HCEC 1CT (cell line): ENCODE data around the gene SPINK4.

ENCODE experiments used
- DNase-seq: peaks from one replicate; pipeline ENCODE4 v3.0.0-alpha.2; 2017

Gene SPINK4, protein sequence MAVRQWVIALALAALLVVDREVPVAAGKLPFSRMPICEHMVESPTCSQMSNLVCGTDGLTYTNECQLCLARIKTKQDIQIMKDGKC

GRCh38 chr9:33239921-33240320, at the start of gene SPINK4:
Gene SPINK4, plus strand, starts transcription at chr9:33240167. Its CDS starts 42 bp downstream, at chr9:33240209.
- DNase-seq = no peak

- no peak for DNase-seq
These were observed 47.3 kb upstream of the SPINK4 start for GRCh38 chr9:33192493-33193255.

- no peak for DNase-seq
These were observed 46.1 kb upstream of the SPINK4 start for GRCh38 chr9:33193818-33194217.

DNA sequence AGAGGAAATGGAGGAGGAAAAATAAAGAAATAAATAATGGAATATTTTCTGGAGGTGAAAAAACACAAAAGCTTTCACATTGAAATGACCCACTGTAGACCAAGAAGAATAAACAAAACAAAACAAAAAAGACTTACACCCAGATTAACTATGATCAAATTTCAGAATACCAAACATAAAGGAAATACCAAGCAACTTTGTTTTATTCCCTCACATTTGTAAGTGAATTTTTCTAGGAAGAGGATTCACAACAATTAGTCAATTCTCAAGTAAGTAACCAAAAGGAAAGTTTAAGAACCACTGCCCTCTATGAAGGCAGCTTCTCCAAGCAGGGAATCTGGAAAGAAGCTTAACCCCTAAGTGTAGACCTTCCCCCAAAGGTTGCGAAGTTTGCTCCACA, 43.2 kb upstream of the SPINK4 start:
- DNase-seq = no peak

DNA sequence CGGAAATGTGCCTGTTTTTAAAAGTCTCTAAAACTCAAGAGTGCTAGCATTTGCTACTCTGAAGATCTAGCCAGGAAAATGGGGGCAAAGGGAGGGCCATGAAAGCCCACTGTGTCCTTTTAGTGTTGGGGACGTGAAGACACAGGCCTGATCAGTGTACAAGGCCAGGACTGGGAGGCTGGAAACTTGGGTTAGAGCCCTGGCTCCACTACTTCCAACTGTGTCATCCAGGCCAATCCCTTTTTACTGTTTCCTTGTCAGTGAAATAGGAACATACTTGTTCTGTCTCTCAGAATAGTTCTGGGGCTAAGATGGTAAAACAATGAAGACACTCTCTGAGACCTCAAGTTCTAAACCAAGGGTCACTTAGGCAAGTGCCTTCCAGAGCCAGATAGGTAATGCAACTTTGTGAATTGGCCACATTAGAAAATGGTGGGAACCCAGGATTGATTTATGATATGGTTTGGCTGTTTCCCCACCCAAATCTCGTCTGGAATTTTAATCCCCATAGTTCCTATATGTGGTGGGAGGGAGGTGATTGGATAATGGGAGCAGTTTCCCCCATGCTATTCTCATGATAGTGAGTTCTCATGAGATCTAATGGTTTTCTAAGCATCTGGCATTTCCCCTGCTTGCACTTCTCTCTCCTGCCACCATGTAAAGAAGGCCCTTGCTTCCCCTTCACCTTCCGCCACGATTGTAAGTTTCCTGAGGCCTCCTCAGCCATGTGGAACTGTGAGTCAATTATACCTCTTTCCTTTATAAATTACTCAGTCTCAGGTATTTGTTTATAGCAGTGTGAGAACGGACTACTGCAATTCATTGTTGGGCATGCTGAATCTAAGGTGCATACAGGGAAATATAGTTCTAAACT, 42.5 kb upstream of the SPINK4 start:
- DNase-seq = no peak

GRCh38 chr9:33198165-33198564, 41.8 kb upstream of the SPINK4 start:
- no peak for DNase-seq

GRCh38 chr9:33202018-33202417, 37.9 kb upstream of the SPINK4 start:
- no peak for DNase-seq

DNA sequence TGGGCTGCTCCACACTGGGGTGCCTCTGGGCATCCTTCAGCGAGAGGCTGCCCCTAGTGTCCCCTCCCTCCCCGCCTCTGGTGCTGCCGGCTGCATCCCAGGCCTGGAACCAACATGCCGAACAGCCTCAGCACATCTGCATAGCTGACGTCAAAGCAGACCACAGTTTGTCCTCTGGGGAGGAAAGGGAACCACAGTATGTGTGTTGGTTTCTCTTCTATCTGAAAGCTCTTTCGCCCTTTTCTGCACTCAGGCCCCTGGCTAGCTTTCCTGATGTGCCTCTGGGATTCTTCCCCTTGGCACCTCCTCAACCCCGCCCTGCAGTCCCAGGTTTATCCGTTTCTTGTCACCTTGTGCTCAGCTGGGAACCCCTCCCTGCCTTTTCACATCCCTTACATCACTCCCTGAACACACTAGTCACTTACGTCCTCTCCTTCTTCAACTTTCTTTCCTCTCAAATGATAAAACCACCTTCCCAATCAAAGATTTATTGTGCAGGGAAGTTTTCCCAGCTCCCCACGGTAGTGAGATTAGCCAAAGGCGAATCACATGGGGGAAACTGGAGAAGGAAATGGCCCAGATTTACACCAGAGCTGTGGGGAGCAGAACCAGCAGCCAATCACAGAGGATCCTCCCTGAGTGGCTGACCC, 37.3 kb upstream of the SPINK4 start:
- DNase-seq = peak; percentile 19

- DNase-seq = no peak
These were observed 30.6 kb upstream of the SPINK4 start for GRCh38 chr9:33209394-33209793.

- no peak for DNase-seq
These were observed 29.8 kb upstream of the SPINK4 start for GRCh38 chr9:33210006-33210715.

DNA sequence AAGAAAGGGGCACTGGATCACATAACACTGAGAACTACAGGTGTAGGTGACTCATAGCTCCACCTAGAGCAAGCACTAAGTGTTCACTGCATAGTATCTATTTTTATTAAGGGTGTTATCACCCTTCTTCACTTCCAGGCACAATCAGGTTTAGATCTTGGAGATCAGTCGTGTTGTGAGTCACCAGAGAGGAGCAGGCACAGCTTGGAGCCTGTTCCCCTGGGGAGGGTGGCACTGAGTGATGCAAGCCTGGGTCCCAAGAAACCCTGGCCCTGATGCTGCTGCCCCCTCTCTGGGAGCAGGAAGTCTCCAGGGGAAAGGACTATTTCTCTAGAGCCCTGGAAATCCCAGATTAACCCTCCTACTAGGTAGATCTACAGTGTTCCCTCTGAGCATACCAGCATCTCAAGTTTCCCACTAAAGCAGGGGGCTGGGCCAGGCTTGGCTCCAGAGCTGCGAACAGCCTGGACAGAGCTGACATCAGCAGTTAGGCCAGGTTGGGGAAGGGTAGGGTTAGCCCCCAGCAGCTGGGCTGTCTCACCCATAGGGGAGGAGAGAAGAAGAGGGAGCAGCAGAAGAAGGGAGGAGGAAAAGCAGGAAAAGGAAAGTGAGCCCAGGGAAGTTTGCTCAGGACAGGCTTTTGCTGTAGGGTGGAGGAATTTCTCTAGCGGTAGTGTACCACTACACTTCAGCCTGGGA, 28.1 kb upstream of the SPINK4 start:
- no peak for DNase-seq

DNA sequence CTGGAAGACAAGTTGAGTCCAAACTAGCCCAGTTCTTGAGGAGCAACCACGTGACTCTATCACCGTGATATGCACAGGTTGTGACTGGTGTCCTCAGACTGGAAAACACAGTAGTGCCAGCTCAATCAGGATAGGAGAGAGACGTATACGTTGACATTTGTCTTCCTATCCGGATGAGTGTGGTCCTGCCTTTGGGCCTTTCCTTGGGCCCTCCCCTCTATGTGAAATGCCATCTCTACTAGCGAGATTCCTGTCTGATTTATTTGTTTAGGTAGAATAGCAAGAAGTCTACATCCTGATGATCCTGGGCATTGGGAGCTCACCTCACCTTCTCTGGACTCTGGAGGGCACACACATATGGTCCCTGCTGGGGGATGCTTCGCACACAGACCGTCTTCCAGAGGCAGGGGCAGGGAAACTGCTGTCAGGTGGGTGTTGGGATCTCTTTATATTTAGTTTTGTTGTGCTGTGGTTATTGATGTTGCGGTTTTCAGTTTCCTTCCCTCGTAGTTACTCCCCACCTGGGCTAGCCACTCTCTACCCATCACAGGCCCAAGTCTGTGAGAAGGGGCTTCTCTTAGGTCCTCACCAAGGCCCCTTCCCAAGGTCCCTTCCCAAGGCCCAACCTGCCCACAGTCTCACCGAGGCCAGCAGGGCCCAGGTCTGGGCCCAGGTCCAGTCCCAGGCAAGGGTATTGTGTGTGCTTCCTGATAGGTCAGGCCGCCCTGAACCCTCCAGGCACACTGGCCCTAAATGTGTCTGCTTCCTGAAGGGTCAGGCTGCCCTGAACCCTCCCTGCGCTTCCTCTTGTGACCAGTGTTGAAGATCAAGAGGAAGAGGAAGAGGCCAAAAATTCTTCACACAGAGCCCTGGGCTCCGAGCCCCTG, 19.0 kb upstream of the SPINK4 start:
- DNase-seq = no peak

DNA sequence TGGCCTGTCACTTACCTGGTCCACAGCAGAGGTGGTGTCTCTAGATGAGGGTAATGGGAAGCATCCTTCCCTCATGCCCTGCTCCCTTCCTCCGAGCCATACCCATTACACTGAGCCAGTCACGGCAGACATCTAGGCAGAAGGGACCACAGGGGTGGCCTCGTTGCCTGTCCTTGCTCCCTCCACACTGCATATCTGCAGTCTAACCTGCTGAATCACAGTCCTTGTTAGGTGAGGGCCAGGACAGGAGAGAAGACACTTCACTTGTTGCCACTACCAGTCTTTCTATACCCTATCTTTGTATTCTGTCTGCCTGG, 18.4 kb upstream of the SPINK4 start:
- DNase-seq = no peak

GRCh38 chr9:33222031-33222430, 17.9 kb upstream of the SPINK4 start:
- no peak for DNase-seq

DNA sequence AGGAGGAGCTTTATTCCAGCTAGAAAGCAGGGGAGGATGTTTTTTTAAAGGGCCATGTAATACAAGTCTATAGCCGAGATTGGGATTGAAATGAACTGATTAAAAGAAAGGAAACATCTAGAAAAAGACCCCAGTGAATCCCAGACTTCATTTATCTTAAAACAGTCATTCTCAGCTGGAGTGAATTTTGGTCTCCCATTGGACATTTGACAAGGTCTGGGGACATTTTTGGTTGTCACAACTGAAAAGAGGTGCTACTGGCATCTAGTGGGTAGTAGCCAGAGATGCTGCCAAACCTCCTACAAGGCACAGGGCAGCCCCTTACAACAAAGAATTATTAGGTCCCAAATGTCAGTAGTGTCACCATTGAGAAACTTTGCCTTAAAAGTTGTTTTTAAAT, 16.3 kb upstream of the SPINK4 start:
- no peak for DNase-seq

GRCh38 chr9:33225319-33226147, 14.4 kb upstream of the SPINK4 start:
- DNase-seq = peak; percentile 80

- no peak for DNase-seq
These were observed 13.0 kb upstream of the SPINK4 start for GRCh38 chr9:33227008-33227398.

- no peak for DNase-seq
These were observed 12.2 kb upstream of the SPINK4 start for GRCh38 chr9:33227741-33228140.

DNA sequence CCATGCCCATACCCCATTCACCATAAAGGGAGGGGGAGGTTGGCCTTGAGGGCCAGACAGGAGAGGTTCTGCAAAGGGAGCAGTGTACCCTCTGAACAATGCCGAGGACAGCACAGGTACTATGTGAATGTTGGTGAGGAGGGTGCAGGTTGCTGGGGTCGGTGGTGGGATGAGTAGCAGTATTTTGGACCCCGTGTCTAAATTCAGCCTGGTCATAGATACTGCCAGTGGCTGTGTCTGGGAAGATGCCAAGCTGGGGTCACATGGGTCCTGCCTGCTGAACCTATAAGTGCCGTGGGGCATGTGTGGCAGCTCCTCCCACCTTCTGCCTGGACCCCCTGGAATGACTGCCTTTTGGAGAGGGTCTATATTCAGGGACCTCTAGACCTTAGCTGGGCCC, 11.4 kb upstream of the SPINK4 start:
- DNase-seq = no peak

- DNase-seq = no peak
These were observed 10.4 kb upstream of the SPINK4 start for GRCh38 chr9:33229359-33230114.
